Adrenal gland (tissue), 12 donors: Measurements from ENCODE around the gene CCNY. TPM values are rescaled to one million over a fixed set of nuclear protein-coding genes. Genes with fewer than 3 reads are reported as not detected.

Experiments used
- DNase-seq, 7 donors: peaks; one replicate each; pipeline ENCODE4 v3.0.0-alpha.2; 2019 to 2020
- H3K27ac ChIP-seq, 5 donors: fragments of 200-600 bp; sonication (generic) in 4 of 5; 1 replicate in 3 of 5; 2 replicates in 2 of 5; pipeline versions ENCODE4 v1.5.1 to v1.8.0; 2016 to 2020; ENCODE audit warnings: mild to moderate bottlenecking in 1 of 5
- H3K27me3 ChIP-seq: fragments of 200-600 bp; 2 replicates; pipeline ENCODE4 v1.8.0; 2021
- H3K36me3 ChIP-seq, 2 donors: fragments of 200-600 bp; replicated peaks in 1 of 2; 1 replicate in 1 of 2; 2 replicates in 1 of 2; pipeline versions ENCODE4 v1.5.1 to v1.8.0; 2018 to 2022
- H3K4me1 ChIP-seq, 2 donors: fragments of 200-600 bp; replicated peaks in 1 of 2; 1 replicate in 1 of 2; 2 replicates in 1 of 2; pipeline versions ENCODE4 v1.5.1 to v1.8.0; 2018 to 2021
- H3K4me3 ChIP-seq, 4 donors: fragments of 200-600 bp; sonication (generic) in 3 of 4; one replicate each; pipeline ENCODE4 v1.5.1; 2016 to 2018
- H3K9me3 ChIP-seq, 3 donors: fragments of 200-600 bp; sonication (generic) in 1 of 3; replicated peaks in 1 of 3; 1 replicate in 2 of 3; 2 replicates in 1 of 3; pipeline versions ENCODE4 v1.5.1 to v1.8.0; 2016 to 2021
- CTCF ChIP-seq, 6 experiments: fragments of 450-650 bp in 4 of 6; fragments of 200-600 bp in 2 of 6; sonication (generic) in 1 of 6; IDR thresholded peaks; 1 replicate in 5 of 6; 2 replicates in 1 of 6; pipeline versions ENCODE4 v1.5.1 to v1.8.0; 2016 to 2021; ENCODE audit warnings: antibody characterized with exemption in 6 of 6, mild to moderate bottlenecking in 2 of 6, moderate library complexity in 1 of 6
- POLR2A ChIP-seq, 2 donors: fragments of 450-650 bp; IDR thresholded peaks; one replicate each; pipeline ENCODE4 v1.6.1; 2017; ENCODE audit warnings: antibody characterized with exemption in 2 of 2, mild to moderate bottlenecking in 2 of 2, moderate library complexity in 1 of 2
- WGBS, 4 donors: extraction: QIAGEN DNeasy Blood & Tissue Kit in 2 of 4; methylation state at CpG; one replicate each; pipeline versions ENCODE4 v1.1.5 to v1.1.7; 2013 to 2017; 5-methylcytosine and 5-hydroxymethylcytosine counted together
- intact Hi-C, 2 donors: fragments of 100-400 bp; cut with DNase I; formaldehyde crosslinking; loops; one replicate each; pipeline versions ENCODE4 v1.14.1 to v1.15.0; 2022 to 2023
- polyA plus RNA-seq, 3 donors: library from polyadenylated mRNA; stranded (reverse); fragments of 200-250 nt in 2 of 3; fragments of 350-450 nt in 1 of 3; fragmentation: Illumina TruSeq in 1 of 3; extraction: RNeasy Lipid Tissue Mini Kit (QIAGEN cat#74804) in 1 of 3; gene quantifications; one replicate each; pipeline ENCODE4 v1.2.3, GENCODE V29; 2013 to 2014
- total RNA-seq, 9 donors: library from RNA; depleted of rRNA in 4 of 9; stranded (reverse); fragments of >200 nt in 4 of 9; fragments of 120-200 nt in 1 of 9; fragmentation: NEBNext Ultra II Directional in 1 of 9; extraction: Animal tissue kit (Norgen Biotek cat#: 25700) in 1 of 9; gene quantifications; one replicate each; pipeline versions ENCODE4 v1.1.0 to v1.2.4, GENCODE V29; 2013 to 2023
- donor health status: healthy with polysubstance abuse.
- donor health status: Bipolar disorder and iron deficiency.
- donor health status: DM: yes; HTN: yes; CAD: no.
- donor health status: DM: no; HTN: no; CAD: no.
- donor health status: DM: no; HTN: no; CAD: no.
- donor health status: DM: yes; HTN: yes; CAD: no.

The CCNY gene
- total and polyA plus RNA-seq, 12 donors: 18.3 to 87.0 (median 45.2) TPM

GRCh38 chr10:35594115-35595079, 258.1 kb downstream of the CCNY start:
- intact Hi-C loops: no loop called here

GRCh38 chr10:35595106-35595505, 258.8 kb downstream of the CCNY start:
- H3K27ac ChIP-seq: no peak overlapping the region
- H3K4me3 ChIP-seq: no peak overlapping the region
- H3K4me1 ChIP-seq: no peaks in the 10 kb centered on the region
- intact Hi-C loops: no loop called here
- no peaks in the 10 kb centered on the region for H3K9me3 ChIP-seq
- WGBS, 4 donors: 24 to 51% (median 50%) methylated on average over 3 of the region's 3 CpGs
- no peak for TF ChIP-seq CTCF (IDR thresholded peaks at IDR 0.05)
- TF ChIP-seq POLR2A (IDR thresholded peaks at IDR 0.05): no peak
- no peaks in the 10 kb centered on the region for H3K27me3 ChIP-seq
- no peaks in the 10 kb centered on the region for H3K36me3 ChIP-seq
- DNase-seq: no peak

More at GRCh38 chr10:35594115-35595079, 258.1 kb downstream of the CCNY start:
- no peaks in the 10 kb centered on the region for H3K27me3 ChIP-seq
- 67 to 69% (median 68%) methylated on average over 14 of the region's 14 CpGs for WGBS, 4 donors
- no peak for DNase-seq
- H3K9me3 ChIP-seq: no peaks in the 10 kb centered on the region
- H3K36me3 ChIP-seq: no peaks in the 10 kb centered on the region
- TF ChIP-seq CTCF (IDR thresholded peaks at IDR 0.05) (no peak), POLR2A (IDR thresholded peaks at IDR 0.05) (no peak)
- H3K27ac ChIP-seq: no peak overlapping the region
- no peak overlapping the region for H3K4me3 ChIP-seq
- no peaks in the 10 kb centered on the region for H3K4me1 ChIP-seq

- Histone ChIP-seq H3K4me1 (no peaks in the 10 kb centered on the region), H3K4me3 (no peak overlapping the region), H3K27me3 (no peaks in the 10 kb centered on the region), H3K27ac (no peak overlapping the region), H3K36me3 (no peaks in the 10 kb centered on the region), H3K9me3 (no peaks in the 10 kb centered on the region)
- intact Hi-C loops: no loop called here
- 28 to 37% (median 33%) methylated on average over 6 of the region's 6 CpGs for whole genome bisulfite sequencing, 4 donors
- TF ChIP-seq CTCF (IDR thresholded peaks at IDR 0.05): peak; percentile 8 to 42 (median 28)
- no peak for TF ChIP-seq POLR2A (IDR thresholded peaks at IDR 0.05)
- DNase-seq: peak in 1 of 7 donors; percentile 25
Measured at GRCh38 chr10:35598379-35598778, 262.1 kb downstream of the CCNY start.

- Histone ChIP-seq H3K4me3 (no peak overlapping the region), H3K4me1 (no peaks in the 10 kb centered on the region), H3K27ac (no peak overlapping the region), H3K27me3 (no peaks in the 10 kb centered on the region), H3K9me3 (no peaks in the 10 kb centered on the region), H3K36me3 (no peaks in the 10 kb centered on the region)
- intact Hi-C loops: no loop called here
- TF ChIP-seq POLR2A (IDR thresholded peaks at IDR 0.05): no peak
- no peak for TF ChIP-seq CTCF (IDR thresholded peaks at IDR 0.05)
- WGBS, 4 donors: 65 to 86% (median 73%) methylated on average over 2 of the region's 2 CpGs
- DNase-seq: no peak
Measured at GRCh38 chr10:35600193-35600592, 263.9 kb downstream of the CCNY start.
